Mesodermal cell (in vitro differentiated cells): Measurements from ENCODE around the gene MIAT.
A peak's percentile ranks its signal among the peaks of the same experiment; 100 is the strongest.

Source experiments
- H3K27ac ChIP-seq: 2 replicates; pipeline ENCODE4 v1.7.0; 2013; ENCODE audit warnings: mild to moderate bottlenecking, low read depth, low read length, moderate library complexity; ENCODE audit not compliant: severe bottlenecking
- H3K36me3 ChIP-seq: 2 replicates; pipeline ENCODE4 v1.7.1; 2013; ENCODE audit warnings: mild to moderate bottlenecking, low read length, moderate library complexity; ENCODE audit not compliant: control insufficient read depth, insufficient read depth
- H3K4me1 ChIP-seq: one replicate; pipeline ENCODE4 v1.7.1; 2013; ENCODE audit warnings: mild to moderate bottlenecking, low read length; ENCODE audit not compliant: insufficient read depth, control insufficient read depth, poor library complexity, severe bottlenecking
- H3K4me3 ChIP-seq: 2 replicates; pipeline ENCODE4 v1.7.0; 2013; ENCODE audit warnings: low read length, control low read depth, mild to moderate bottlenecking; ENCODE audit not compliant: insufficient read depth, poor library complexity, severe bottlenecking; ENCODE audit errors: extremely low read depth
- H3K9me3 ChIP-seq: 2 replicates; pipeline ENCODE4 v1.7.1; 2013; ENCODE audit warnings: mild to moderate bottlenecking, low read length, moderate library complexity; ENCODE audit not compliant: control insufficient read depth
- WGBS, 2 experiments: methylation state at CpG; one replicate each; pipeline ENCODE4 v1.1.5; 2013; ENCODE audit warnings: missing lambda C conversion rate in 2 of 2; ENCODE audit not compliant: insufficient coverage in 2 of 2; 5-methylcytosine and 5-hydroxymethylcytosine counted together

MIAT gene

DNA sequence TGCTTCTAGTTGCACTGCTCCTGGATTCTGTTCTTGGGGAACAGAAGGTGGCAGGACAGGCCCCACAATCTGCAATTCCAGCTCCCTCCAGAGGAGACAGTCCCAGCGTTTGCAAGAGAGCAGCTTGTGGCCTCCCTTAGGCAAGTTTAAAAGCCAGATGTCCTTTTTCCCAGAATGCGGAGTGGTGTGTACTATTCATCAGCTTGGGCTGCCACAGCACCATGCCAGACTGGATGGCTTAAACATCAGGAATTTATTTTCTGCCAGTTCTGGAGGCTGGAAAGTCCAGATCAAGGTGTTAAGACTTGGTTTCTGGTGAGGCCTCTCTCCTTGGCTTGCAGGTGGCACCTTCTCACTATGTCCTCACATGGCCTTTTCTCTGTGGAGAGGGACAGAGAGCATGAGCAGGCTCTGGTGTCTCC, 11.7 kb downstream of the MIAT start:
- 54% methylated on average over 2 of the region's 2 CpGs for WGBS, 2 experiments
- no peak overlapping the region for H3K27ac ChIP-seq
- no peaks in the 10 kb centered on the region for H3K36me3 ChIP-seq

DNA sequence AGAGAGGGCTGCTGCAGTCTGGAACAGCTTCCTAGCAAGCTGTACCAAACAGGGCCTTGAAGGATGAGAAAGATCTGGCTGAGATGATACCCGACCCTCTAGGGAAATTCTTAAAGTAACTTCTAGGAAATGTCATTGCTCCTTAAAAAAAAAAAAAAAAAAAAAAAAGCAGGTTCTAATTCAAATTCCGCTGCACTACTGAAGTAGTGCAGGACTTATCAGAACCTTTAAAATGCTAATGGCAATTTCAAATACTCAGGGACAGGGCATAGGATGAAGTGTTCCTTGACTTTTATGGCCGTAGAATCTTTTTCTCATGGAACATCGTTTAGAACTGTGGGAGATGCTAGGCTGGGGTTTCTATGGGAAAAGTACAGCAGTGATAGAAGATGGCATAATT, 13.1 kb downstream of the MIAT start:
- H3K27ac ChIP-seq = no peak overlapping the region
- no peaks in the 10 kb centered on the region for H3K36me3 ChIP-seq

More for the DNA sequence above, 11.7 kb downstream of the MIAT start:
- no peaks in the 10 kb centered on the region for H3K9me3 ChIP-seq
- H3K4me1 ChIP-seq = peaks cover 17% of the 10 kb centered on the region
- H3K4me3 ChIP-seq = no peak overlapping the region

DNA sequence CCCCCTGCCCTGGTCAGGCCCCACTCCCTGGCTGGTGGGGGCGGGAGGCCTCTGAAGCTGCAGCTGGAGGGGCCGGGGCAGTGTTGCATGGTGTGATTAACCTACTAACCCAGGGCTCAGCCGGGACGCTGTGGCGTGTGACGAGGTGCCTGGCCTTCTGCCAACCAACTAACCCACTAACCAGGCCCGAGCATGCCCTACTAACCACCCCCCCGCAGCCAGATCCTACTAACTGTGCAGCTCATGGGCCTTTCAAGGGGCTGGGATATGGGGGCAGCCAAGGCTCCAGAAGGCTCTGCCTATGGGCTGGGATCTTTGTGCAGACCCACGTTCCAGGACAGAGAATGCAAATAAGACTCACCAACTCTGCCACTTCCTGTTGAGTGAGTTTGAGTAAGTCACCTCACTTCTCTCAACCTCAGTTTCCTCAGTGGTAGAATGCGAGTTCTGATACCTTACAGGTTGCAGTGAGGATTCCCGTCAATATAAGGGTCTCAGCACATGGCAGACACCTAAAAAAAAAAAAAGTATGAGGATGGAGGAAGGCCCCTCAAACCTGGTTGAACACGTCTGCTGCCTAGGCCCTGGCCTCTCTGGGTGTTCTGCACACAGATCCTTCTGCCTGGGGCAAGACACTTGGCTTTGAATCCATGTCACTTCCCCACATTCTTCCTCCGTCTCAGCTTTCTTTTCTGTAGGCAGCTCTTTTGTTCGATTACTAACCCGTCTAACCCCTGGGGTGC, 14.1 kb downstream of the MIAT start:
- WGBS, 2 experiments = 90% methylated on average over 11 to 12 of the region's 15 CpGs
- Histone ChIP-seq H3K36me3 (no peaks in the 10 kb centered on the region), H3K4me1 (peaks cover 22% of the 10 kb centered on the region), H3K27ac (peak overlapping the region; percentile 98), H3K9me3 (no peaks in the 10 kb centered on the region), H3K4me3 (no peak overlapping the region)

More for the DNA sequence above, 13.1 kb downstream of the MIAT start:
- 88 to 95% methylated on average over 3 of the region's 4 CpGs for WGBS, 2 experiments
- H3K4me3 ChIP-seq = no peak overlapping the region
- H3K9me3 ChIP-seq = no peaks in the 10 kb centered on the region
- peaks cover 22% of the 10 kb centered on the region for H3K4me1 ChIP-seq

DNA sequence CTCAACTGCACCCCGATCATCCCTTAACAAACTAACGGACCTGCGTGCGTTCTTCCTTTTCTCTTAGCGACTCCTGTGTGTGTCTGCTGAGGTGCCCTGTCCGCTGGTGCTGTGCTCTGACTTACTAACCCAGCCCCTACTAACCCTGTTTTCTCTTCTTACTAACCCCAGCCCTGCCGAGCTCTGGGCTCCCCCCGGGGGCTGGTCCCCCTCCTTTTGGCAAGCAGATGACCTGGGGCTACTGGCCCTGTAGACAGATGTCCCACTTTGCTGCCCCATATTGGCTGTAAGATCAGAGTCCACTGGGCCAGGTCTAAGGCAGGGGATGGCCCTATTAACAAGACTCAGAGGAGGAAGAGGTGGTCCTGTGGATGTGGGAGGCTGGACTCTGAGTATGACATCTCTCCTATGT, 14.7 kb downstream of the MIAT start:
- H3K36me3 ChIP-seq = no peaks in the 10 kb centered on the region
- WGBS, 2 experiments = 96 to 98% methylated on average over 7 to 8 of the region's 8 CpGs
- H3K9me3 ChIP-seq = no peaks in the 10 kb centered on the region
- peak overlapping the region; percentile 52 for H3K4me3 ChIP-seq
- H3K4me1 ChIP-seq = peaks cover 22% of the 10 kb centered on the region
- peak overlapping the region; percentile 98 for H3K27ac ChIP-seq

DNA sequence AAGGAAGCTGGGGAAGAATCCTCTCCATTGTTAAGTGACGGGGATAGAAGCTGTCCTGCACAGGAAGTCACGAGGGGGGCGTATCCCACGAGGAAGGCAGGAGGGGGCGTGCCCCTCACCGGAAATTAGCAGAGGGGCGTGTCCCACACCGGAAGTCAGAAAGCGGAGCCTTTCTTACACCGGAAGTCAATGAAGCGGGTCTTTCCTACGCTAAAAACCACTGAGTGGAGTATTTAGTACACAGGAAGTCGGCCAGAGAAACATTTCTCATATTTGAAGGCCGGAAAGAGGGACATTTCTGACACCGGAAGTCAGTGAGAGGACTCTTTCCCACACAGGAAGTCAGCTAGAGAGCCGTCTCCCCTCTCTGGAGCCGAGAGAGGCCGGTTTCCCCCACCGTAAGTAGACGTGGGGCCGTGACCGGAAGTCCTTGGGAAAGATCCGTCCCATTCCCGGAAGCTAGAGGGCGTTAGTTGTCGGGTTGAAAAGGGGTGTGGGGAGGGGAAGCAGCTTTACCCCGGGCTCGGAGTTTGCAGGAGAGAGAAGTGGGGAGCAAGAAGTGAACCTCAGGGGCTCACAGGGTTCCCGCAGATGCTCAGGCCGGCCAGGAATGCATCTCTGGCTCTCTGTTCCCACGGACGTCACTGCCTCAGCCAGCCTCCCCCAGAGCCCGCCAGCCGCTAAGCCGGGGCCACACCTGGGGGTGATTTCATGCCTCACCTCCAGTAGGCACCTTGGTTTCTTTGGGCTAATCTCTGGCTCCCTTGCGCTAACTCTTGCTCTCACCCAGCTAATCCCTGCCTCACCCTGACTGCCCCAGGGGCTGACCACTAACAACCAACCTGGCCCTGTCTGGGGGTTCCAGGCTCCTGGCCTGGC, 15.4 kb downstream of the MIAT start:
- Histone ChIP-seq H3K4me3 (peak overlapping the region; percentile 52), H3K27ac (peak overlapping the region; percentile 98), H3K9me3 (no peaks in the 10 kb centered on the region), H3K36me3 (no peaks in the 10 kb centered on the region), H3K4me1 (peaks cover 22% of the 10 kb centered on the region)
- 27 to 33% methylated on average over 27 to 35 of the region's 36 CpGs for WGBS, 2 experiments

DNA sequence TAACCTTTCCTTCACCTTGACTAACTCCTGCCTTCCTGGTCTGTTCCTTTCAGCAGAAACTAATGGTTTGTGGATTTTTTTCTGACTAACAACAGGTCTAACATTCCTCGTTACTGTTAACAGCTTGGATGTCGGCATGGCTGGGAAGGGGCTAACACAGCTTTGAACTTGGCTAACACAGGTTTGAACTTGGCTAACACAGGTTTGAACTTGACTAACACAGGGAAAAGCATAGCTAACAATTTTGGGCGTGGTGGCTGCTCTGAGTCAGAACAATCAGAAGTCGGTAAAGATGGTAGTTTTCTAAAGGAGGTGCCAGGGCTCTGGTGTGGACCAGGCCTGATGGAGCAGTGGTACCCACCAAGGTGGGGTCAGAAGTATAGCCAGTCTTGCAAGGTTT, 16.1 kb downstream of the MIAT start:
- Histone ChIP-seq H3K27ac (peak overlapping the region; percentile 98), H3K4me3 (peak overlapping the region; percentile 52), H3K9me3 (no peaks in the 10 kb centered on the region), H3K36me3 (no peaks in the 10 kb centered on the region), H3K4me1 (peaks cover 22% of the 10 kb centered on the region)
- 79 to 94% methylated on average over 4 of the region's 4 CpGs for WGBS, 2 experiments

DNA sequence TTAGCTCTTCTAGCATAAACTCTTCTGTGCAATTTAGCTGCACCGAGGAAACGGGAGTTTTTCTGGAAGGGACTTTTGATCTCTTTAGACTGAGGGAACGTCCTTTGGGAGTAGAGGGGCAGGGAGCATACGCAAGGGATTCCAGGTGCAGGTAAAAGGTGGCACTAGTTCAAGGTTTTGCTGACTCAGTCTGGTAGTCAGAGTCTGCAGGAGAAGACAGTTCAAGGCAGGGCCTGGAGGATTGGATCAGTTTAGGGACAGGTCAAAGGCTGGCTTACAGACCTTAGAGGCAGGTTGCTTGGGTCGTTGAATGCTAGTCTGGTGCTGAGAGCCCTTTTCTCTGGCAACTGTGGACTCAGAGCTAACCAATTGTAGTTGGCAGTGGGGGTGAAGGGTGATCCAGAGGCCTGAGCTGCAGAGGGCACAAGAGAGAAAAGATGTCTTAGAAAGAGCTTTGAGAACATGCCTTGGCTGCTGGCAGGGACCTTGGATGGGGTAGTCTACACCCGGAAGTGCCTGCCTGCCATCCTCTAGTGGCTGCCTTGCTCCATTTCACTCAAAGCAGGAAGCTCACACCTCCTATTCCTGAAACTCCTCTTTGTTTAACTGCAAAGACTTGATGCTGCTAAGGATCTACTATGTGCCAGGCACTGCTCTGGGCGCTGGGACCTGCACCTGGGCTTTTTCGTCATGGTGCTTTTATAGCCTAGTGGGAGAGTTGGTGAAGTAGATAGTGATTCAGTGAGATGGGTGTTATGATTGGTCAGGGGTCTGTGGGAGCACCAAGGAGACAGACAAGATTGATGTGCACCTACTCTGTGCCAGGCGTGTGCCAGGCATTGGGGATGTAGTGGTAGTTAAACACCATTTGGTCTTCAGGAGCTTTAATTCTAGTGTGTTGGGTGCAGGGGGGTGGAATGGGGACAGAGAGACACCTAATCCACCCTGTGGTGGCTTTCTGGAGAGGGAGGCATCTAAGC, 17.1 kb downstream of the MIAT start:
- 88 to 90% methylated on average over 9 of the region's 9 CpGs for WGBS, 2 experiments
- Histone ChIP-seq H3K4me1 (peaks cover 23% of the 10 kb centered on the region), H3K4me3 (peak overlapping the region; percentile 52), H3K36me3 (no peaks in the 10 kb centered on the region), H3K27ac (no peak overlapping the region), H3K9me3 (no peaks in the 10 kb centered on the region)

DNA sequence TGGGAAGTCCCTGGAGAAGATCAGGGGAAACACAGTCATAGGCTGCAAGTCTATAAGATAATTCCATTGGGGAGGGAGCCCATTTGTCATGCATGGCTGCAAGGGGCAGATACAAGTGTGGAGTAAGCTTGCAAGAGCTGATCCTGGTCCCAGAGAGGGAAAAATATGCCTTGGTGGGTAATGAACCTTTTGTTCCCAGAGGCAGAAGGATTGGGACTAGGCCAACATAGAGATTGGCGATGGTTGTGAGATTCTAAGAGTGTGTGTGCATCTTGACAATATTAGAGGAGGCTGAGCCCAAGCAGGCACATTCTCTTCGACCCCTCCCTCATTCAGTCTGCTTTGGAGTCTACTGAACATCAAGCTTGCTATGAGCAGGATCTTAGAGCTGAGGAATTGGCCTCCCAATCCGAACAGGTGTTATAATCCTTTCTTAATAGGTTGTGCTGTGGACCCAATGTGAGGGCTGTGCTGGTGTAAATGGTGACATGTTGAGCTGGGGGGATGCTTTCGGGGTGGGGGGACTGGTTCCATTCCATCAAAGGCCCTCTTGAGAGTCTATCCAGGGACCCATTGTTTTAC, 18.4 kb downstream of the MIAT start:
- H3K9me3 ChIP-seq = no peaks in the 10 kb centered on the region
- 100% methylated on average over 1 of the region's 4 CpGs; no CpG with 5 or more reads in 1 of the 2 experiments for WGBS, 2 experiments

DNA sequence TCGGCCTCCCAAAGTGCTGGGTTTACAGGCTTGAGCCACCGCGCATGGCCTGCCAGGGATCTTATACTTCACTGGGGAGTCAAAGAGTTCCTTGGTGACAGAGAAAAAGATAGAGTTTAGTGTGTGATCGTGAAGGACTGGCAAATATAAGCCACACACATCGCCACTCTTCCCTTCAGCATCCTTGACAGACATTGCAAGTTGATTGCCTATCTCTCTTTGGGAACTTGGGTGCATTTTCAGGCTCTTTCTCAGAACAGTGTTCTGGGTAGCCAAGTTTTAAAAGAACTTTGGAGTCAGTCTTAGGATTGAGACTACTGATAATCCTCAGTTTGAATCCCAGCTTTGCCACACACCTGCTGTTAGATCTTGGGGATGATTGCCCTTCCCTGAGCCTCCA, 19.8 kb downstream of the MIAT start:
- Histone ChIP-seq H3K4me3 (no peak overlapping the region), H3K27ac (no peak overlapping the region), H3K4me1 (peaks cover 29% of the 10 kb centered on the region), H3K9me3 (peaks cover 5% of the 10 kb centered on the region), H3K36me3 (no peaks in the 10 kb centered on the region)
- WGBS, 2 experiments = 75 to 83% methylated on average over 2 to 5 of the region's 5 CpGs

More for the DNA sequence above, 18.4 kb downstream of the MIAT start:
- no peaks in the 10 kb centered on the region for H3K36me3 ChIP-seq
- H3K4me1 ChIP-seq = peaks cover 27% of the 10 kb centered on the region
- no peak overlapping the region for H3K27ac ChIP-seq
- no peak overlapping the region for H3K4me3 ChIP-seq
